ENCODE measurements around the gene NIM1K. TPM values are rescaled to one million over a fixed set of nuclear protein-coding genes. Genes with fewer than 3 reads are reported as not detected.

NIM1K gene
- total and polyA plus RNA-seq, 2 donors (not counting 1 experiment from before 2014, with no cell fraction given): 1.7 to 14.7 TPM

- Histone ChIP-seq H3K9ac (ENCODE audit: insufficient read depth, low read length) (no peak overlapping the region), H3K4me1 (ENCODE audit: control insufficient read depth, extremely low read depth, insufficient read depth, low read length) (no peaks in the 10 kb centered on the region), H3K27me3 (ENCODE audit: control insufficient read depth, insufficient read depth, low read length) (peaks cover 8% of the 10 kb centered on the region), H3K9me3 (ENCODE audit: control insufficient read depth, insufficient read depth, low read depth, low read length) (no peaks in the 10 kb centered on the region), H3K79me2 (ENCODE audit: control insufficient read depth, insufficient read depth, low read length) (no peaks in the 10 kb centered on the region), H4K20me1 (ENCODE audit: control insufficient read depth, extremely low read depth, insufficient read depth, low read length) (no peaks in the 10 kb centered on the region), H3K4me2 (ENCODE audit: extremely low read depth, insufficient read depth, low read length) (no peak overlapping the region), H2AFZ (ENCODE audit: low read length) (no peak overlapping the region), H3K36me3 (ENCODE audit: control insufficient read depth, insufficient read depth, low read length) (no peaks in the 10 kb centered on the region), H3K4me3 (replicated peaks in 1 of 4; ENCODE audit: control extremely low read depth in 1 of 4, insufficient read depth in 1 of 4, low read depth in 3 of 4, low read length in 4 of 4) (no peak overlapping the region), H3K27ac (ENCODE audit: insufficient read depth, low read length) (no peak overlapping the region)
- DNase-seq (ENCODE audit: low read depth in 2 of 2): no peak
- no peak for TF ChIP-seq EZH2 (IDR thresholded peaks at IDR 0.05; ENCODE audit: low read length, missing control alignments)
- TF ChIP-seq, protein P1, sequence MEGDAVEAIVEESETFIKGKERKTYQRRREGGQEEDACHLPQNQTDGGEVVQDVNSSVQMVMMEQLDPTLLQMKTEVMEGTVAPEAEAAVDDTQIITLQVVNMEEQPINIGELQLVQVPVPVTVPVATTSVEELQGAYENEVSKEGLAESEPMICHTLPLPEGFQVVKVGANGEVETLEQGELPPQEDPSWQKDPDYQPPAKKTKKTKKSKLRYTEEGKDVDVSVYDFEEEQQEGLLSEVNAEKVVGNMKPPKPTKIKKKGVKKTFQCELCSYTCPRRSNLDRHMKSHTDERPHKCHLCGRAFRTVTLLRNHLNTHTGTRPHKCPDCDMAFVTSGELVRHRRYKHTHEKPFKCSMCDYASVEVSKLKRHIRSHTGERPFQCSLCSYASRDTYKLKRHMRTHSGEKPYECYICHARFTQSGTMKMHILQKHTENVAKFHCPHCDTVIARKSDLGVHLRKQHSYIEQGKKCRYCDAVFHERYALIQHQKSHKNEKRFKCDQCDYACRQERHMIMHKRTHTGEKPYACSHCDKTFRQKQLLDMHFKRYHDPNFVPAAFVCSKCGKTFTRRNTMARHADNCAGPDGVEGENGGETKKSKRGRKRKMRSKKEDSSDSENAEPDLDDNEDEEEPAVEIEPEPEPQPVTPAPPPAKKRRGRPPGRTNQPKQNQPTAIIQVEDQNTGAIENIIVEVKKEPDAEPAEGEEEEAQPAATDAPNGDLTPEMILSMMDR (conservative IDR thresholded peaks at IDR 0.05 in 1 of 2, IDR thresholded peaks at IDR 0.05 in 1 of 2; ENCODE audit: low read depth in 1 of 2, low read length in 2 of 2): no peak
Observed at GRCh38 chr5:43251754-43252153, 59.7 kb downstream of the NIM1K start.

DNA sequence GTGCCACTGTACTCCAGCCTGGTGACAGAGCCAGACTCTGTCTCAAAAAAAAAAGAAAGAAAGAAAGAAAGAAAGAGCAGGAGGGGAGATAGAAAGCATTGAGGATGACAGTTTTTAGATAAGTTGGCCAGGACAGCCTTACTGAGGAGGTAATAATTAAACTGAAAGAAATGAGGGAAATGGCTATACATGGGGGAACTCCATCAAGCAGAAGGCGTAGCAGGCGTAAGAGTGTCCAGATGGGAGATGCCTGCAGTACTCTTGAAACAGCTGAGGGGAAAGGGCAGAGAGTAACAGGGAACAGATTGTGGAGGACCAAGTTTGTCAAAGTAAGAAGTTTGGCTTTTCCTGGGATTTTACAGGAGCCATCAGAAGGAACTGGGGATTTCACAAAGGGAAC lies 63.7 kb downstream of the NIM1K start:
- no peak overlapping the region for H2AFZ ChIP-seq (ENCODE audit: low read length)
- H4K20me1 ChIP-seq (ENCODE audit: control insufficient read depth, extremely low read depth, insufficient read depth, low read length): no peaks in the 10 kb centered on the region
- no peak for TF ChIP-seq EZH2 (IDR thresholded peaks at IDR 0.05; ENCODE audit: low read length, missing control alignments)
- TF ChIP-seq, protein P1 (conservative IDR thresholded peaks at IDR 0.05 in 1 of 2, IDR thresholded peaks at IDR 0.05 in 1 of 2; ENCODE audit: low read depth in 1 of 2, low read length in 2 of 2): no peak
- H3K36me3 ChIP-seq (ENCODE audit: control insufficient read depth, insufficient read depth, low read length): no peaks in the 10 kb centered on the region
- H3K79me2 ChIP-seq (ENCODE audit: control insufficient read depth, insufficient read depth, low read length): no peaks in the 10 kb centered on the region
- H3K4me1 ChIP-seq (ENCODE audit: control insufficient read depth, extremely low read depth, insufficient read depth, low read length): no peaks in the 10 kb centered on the region
- H3K9me3 ChIP-seq (ENCODE audit: control insufficient read depth, insufficient read depth, low read depth, low read length): no peaks in the 10 kb centered on the region
- H3K4me2 ChIP-seq (ENCODE audit: extremely low read depth, insufficient read depth, low read length): no peak overlapping the region
- H3K4me3 ChIP-seq (replicated peaks in 1 of 4; ENCODE audit: control extremely low read depth in 1 of 4, insufficient read depth in 1 of 4, low read depth in 3 of 4, low read length in 4 of 4): no peak overlapping the region
- peaks cover 8% of the 10 kb centered on the region for H3K27me3 ChIP-seq (ENCODE audit: control insufficient read depth, insufficient read depth, low read length)
- no peak overlapping the region for H3K27ac ChIP-seq (ENCODE audit: insufficient read depth, low read length)
- no peak for DNase-seq (ENCODE audit: low read depth in 2 of 2)
- H3K9ac ChIP-seq (ENCODE audit: insufficient read depth, low read length): no peak overlapping the region

- H3K36me3 ChIP-seq (ENCODE audit: control insufficient read depth, insufficient read depth, low read length): no peaks in the 10 kb centered on the region
- H3K4me2 ChIP-seq (ENCODE audit: extremely low read depth, insufficient read depth, low read length): no peak overlapping the region
- no peak overlapping the region for H3K9ac ChIP-seq (ENCODE audit: insufficient read depth, low read length)
- H2AFZ ChIP-seq (ENCODE audit: low read length): no peak overlapping the region
- H4K20me1 ChIP-seq (ENCODE audit: control insufficient read depth, extremely low read depth, insufficient read depth, low read length): no peaks in the 10 kb centered on the region
- H3K4me1 ChIP-seq (ENCODE audit: control insufficient read depth, extremely low read depth, insufficient read depth, low read length): no peaks in the 10 kb centered on the region
- H3K27me3 ChIP-seq (ENCODE audit: control insufficient read depth, insufficient read depth, low read length): peaks cover 8% of the 10 kb centered on the region
- DNase-seq (ENCODE audit: low read depth in 2 of 2): no peak
- H3K9me3 ChIP-seq (ENCODE audit: control insufficient read depth, insufficient read depth, low read depth, low read length): no peaks in the 10 kb centered on the region
- no peaks in the 10 kb centered on the region for H3K79me2 ChIP-seq (ENCODE audit: control insufficient read depth, insufficient read depth, low read length)
- no peak overlapping the region for H3K27ac ChIP-seq (ENCODE audit: insufficient read depth, low read length)
- TF ChIP-seq EZH2 (IDR thresholded peaks at IDR 0.05; ENCODE audit: low read length, missing control alignments): no peak
- TF ChIP-seq, protein P1 (conservative IDR thresholded peaks at IDR 0.05 in 1 of 2, IDR thresholded peaks at IDR 0.05 in 1 of 2; ENCODE audit: low read depth in 1 of 2, low read length in 2 of 2): no peak
- H3K4me3 ChIP-seq (replicated peaks in 1 of 4; ENCODE audit: control extremely low read depth in 1 of 4, insufficient read depth in 1 of 4, low read depth in 3 of 4, low read length in 4 of 4): no peak overlapping the region
Observed at GRCh38 chr5:43256261-43256966, 64.4 kb downstream of the NIM1K start.

Measured in fibroblast of lung (primary cell).